ENCODE results near the gene PPT2.
"Not testable (repeated sequence)": the region's sequence is repeated elsewhere in the genome, so short reads cannot be mapped to it uniquely, and the experiment has no call there.

PPT2 gene

GRCh38 chr6:32204268-32204715 lies 50.4 kb downstream of the PPT2 start:
- DNase-seq (ENCODE audit: low read depth in 2 of 2) = no peak

- no peak for DNase-seq (ENCODE audit: low read depth in 2 of 2)
Observed at GRCh38 chr6:32208996-32209395, 55.1 kb downstream of the PPT2 start.

- DNase-seq (ENCODE audit: low read depth in 2 of 2) = no peak
Observed at GRCh38 chr6:32210191-32210601, 56.3 kb downstream of the PPT2 start.

GRCh38 chr6:32211432-32211831 lies 57.5 kb downstream of the PPT2 start:
- DNase-seq (ENCODE audit: low read depth in 2 of 2) = not testable (repeated sequence)

GRCh38 chr6:32212076-32212760 lies 58.3 kb downstream of the PPT2 start:
- no peak for DNase-seq (ENCODE audit: low read depth in 2 of 2)
